ENCODE measurements around the gene GMFB.

The GMFB gene

DNA sequence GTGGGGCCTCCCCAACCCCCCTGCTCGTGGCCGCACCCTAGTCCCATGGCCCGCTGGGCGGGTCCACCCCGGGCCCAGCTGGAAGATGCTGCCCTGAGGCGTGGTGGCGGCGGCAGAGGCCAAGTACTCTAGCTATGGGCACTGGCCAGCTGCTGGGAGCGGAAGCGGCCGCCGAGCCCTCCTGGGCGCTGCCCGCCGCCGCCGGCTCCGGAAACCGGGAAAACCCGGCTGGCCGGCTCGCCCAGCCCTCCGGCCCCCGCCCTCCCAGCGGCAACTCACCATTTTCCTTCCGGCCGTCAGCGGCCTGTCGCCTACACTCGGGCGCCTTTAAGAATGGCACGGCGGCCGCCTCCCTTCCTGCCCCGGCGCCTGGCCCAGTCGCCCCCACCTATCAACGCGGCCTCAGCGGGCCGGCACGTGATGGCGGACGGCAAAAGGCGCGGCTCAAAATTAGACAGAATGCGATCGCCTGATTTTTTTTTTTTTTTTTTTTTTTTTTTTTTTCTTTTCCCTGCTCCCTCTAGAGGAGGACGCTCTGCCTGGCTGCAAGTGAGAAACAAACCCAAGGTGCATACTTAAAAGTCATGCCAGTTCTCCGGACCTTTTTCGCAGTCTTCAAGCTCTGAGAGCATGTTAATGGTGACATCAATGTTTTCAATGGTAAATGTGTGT, at the start of gene GMFB:
TSS of gene GMFB (minus strand) at position 335 of the 672 bp plus-strand sequence. CDS start at position 282, 53 bp downstream.
- peak; percentile 86 for DNase-seq

DNA sequence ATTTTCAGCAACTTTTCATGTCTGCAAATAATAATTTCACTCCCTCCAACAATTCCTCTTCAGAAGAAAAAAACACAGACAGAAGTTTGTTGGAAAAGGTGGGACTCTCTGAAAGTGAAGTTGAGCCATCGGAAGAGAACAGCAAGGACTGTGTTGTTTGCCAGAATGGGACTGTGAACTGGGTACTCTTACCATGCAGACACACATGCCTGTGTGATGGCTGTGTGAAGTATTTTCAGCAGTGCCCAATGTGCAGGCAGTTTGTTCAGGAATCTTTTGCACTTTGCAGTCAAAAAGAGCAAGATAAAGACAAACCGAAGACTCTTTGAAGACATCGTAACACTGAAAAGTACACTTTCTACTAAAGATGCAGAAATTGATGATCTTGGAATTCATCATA, 49.3 kb upstream of the GMFB start:
- DNase-seq, result no peak

DNA sequence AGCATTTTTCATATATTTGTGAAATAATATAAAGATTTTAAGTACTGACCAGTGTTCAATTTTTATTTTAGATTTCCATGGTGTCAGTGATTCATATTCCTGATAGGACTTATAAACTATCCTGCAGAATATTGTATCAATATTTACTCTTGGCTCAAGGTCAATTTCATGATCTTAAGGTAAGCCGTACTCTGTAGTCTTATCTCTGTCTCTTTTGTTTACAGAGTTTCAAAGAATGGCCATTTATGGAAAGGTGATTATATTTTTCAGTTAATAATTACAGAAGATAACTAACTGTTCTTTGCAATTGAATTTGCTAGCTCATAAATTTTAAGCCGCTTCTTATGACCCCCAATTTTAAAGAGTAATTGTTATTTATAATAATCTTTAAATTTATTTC, 48.9 kb upstream of the GMFB start:
- no peak for DNase-seq

DNA sequence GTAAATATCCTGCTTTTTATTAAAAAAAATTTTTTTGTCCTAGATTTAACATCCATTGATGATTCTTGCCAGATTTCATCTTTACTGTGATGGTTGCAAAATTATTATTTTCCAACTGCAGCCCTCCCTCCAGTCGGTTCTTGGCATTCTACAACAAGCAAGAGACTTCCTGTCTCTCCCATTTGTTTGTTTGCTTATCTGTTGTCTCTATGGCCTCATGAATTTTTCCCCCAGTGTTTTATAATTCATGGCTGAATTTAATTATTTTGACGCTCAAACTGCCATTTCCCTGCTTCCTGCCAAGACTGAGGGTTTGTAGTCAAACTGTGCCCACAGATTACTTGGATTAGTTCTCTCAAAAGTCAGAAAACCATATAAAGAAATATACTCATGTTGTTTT, 46.9 kb upstream of the GMFB start:
- no peak for DNase-seq

DNA sequence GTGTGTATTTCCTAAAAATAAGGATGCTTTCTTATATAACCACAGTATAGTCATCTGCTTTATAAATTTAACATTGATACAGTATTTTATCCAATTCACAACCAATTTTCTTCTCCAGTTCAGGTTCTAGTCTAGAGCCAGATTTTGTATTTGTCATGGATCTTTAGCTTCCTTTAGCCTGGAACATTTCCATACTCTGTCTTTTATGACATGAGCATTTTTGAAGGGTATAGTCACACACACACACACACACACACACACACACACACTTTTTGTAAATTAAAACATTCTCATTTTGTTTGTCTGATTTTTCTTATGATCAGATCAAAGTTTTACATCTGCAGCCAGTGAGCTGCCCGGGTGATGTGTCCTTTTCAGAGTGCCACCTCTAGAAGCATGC, 46.3 kb upstream of the GMFB start:
- no peak for DNase-seq

DNA sequence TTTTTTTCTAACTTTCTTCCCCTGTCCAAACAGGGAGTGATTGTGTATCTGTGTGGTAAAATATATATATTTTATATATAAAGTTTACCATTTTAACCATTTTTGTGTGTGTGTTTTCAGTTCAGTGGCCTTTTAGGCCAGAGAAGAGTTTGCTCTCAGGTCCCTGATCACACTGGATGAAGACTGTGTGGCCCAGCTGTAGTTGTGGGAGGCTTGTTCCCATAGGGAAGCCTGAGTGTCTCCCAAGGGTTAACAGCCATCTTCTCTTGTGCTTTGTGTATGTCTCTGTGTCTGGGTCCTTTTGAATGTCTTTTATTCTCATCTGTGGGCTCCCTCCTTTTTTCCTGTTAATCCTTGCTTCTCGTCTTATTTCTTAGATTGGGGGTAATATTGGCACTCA, 44.3 kb upstream of the GMFB start:
- no peak for DNase-seq

DNA sequence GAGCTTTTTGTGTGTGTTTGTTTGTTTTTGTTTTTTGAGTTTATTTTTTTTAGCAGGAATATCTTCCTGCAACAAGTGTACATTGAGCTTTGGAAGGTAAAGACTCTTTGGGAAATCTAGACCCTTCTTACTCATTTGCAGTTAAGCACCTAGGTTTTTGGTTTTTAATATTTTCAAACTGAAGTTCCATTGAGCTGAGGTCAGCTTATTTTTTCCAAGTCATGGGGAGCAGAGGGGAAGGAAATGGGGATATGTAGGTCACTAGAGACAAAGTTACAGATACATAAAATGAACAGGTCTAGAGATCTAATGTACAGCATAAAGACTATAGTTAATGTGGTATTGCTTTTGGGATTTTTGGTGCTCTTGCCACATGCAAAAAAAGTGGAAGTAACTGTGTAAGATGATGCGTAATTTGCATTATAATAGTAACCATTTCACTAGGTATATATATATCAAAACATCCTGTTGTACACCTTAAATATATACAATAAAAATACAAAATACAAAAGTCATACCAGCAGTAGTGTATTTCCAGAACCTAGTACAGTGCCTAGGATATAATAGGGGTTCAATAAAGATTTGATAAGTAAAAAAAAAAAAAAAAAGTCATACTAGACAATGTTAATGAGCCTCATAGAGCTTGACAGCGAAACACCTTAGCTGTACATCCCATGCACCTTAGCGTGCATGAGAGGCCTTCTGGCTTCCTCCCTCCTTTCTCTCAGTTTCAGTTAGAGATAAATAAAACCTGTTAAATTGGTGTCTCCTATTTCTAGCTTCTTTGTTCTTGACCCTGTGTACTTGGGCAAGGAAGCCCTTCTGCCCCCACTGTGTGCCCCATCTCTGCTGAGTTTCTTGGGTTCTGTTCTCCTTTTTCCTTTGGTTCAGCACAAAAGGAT, 43.6 kb upstream of the GMFB start:
- DNase-seq, result no peak

DNA sequence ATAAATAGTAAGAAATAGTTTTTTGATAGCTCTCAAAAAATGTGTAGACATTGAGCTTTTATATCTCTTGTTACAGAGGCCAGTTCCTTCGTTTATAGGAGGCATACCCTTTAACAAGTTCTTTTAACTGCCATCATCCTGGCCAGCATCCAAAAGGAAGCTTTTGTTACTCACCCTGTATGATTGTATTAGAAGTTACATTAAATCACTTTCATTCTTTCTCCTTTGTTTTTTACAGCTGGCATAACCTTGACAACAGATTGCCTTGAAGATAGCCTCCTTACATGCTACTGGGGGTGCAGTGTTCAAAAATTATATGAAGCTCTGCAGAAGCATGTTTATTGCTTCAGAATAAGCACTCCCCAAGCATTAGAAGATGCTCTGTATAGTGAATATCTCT, 41.0 kb upstream of the GMFB start:
- DNase-seq, result no peak

DNA sequence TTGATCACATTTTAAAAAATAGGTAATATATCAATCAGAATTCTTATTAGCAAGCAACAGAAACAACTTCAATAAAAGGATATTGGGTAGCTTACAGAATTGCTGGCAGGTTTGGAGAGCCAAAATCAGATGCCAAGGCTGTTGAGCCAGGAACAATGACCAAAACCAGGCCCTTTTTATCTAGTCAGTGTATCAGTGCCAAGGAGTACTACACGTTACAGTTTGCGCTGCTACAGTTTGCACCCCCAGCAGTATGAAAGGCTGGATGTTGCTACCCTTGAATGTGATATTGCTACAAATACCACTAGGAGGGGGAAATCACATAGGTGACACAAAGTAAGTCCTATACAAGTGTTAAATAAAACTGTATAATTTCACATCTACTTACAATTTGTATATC, 40.2 kb upstream of the GMFB start:
- DNase-seq, result no peak

DNA sequence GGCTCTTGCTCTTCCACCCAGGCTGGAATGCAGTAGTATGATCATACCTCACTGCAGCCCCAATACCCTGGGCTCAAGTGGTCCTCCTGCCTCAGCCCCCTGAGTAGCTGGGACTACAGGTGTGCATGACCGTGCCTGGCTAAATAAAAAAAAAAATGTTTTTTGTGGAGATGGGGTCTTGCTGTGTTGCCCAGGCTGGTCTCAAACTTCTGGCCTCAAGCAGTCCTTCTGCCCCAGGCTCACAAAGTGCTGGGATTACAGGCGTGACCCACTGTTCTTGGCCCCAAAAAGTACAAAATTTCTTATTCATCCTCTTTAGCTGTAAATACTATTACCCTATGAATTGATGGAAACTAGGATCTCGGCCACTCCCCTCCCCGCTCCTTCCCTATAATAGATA, 35.6 kb upstream of the GMFB start:
- DNase-seq, result no peak

DNA sequence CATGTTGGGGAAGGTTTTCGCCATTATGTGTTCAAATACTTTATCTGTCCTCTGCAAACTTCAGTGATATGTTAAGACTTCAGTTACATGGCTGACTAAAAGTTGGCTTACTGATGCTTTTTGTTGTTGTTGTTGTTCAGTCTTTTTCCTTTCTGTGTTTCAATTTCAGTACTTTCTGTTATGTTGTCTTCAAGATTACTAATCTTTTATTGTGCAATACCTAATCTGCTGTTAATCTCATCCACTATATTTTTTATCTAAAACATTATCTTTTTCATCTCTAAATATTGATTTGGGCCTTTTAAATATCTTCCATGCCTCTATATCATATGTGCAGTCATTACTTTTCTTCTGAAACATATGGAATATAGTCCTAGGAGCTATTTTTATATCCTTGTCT, 27.9 kb upstream of the GMFB start:
- DNase-seq, result no peak

DNA sequence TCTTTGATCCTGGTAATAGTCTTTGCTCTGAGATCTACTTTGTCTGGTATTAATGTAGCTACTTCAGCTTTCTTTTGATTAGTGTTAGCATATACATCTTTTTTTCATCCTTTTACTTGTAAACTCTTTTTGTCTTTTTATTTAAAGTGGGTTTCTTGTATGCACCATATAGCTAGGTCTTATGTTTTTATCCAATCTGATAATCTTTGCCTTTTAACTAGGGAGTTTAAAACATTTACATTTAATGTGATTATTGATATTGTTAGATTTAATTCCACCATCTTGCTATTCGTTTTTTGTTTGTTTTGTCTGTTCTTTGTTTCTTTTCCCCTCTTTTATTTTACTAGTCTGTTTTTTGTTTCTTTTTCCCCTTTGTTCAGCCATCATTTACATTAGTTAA, 26.9 kb upstream of the GMFB start:
- no peak for DNase-seq

DNA sequence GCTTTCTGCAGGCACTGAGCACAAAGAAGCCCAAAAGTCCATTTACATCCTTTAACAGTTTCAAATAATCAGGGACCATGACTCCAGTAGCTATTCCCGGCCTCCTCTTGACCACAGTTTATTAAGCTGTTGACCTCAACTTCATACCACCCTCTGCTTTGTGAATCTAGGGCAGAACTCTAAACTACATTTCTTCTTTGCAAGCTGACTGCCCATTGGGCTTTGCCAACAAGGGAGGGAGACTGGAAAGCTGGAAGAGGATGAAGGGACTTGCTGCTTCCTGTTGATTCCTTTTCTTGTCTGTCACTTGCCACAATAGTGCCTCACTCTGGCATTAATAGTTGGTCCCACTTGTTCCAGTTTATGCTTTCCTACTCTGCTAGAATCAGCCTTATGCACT, 23.6 kb upstream of the GMFB start:
- DNase-seq, result no peak

DNA sequence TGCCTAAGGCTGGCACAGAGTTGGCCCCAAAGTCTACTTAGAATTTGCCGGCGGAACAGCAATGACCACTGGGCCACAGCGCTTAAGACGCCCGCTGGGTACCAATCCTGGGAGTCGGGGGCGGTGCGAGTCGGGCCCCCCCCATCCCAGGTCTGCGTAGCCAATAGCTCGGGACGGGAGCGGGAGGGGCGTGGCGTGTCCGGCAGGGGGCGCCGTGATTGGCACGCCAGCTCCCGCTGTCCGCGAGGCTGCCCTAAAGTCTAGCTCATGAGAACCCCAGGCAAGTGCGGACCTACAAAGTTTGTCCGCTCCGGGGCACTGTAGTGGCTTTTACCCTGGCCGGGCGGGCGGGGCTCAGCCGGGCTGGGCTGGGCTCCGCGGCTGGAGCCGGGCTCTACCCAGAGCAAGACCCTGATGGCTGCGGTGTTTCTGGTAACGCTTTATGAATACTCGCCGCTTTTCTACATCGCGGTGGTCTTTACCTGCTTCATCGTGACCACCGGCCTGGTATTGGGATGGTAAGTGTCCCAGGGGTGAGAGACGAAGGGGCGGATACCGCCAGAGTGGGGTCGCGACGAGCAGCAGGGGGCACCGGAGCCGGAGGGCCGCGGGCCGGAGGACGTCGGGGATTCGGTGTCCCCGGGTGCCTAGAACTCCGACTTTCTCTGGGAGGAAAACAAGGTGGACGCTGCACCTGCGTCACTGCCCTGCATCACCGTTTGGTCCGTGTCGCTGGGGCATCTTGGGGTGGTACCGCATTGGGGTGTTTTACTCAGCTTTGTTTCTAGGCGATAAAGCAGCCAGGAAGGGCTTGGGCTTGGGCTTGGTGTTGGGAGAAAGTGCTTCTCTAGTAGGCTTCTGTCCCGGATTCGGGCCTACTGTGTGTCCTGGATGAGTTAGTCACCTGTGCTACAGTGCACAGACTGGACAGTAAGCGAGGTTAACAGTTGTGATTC, 21.0 kb upstream of the GMFB start, which contains the start of gene CGRRF1:
TSS of gene CGRRF1 (plus strand) at position 361 of the 956 bp plus-strand sequence. CDS start at position 415, 54 bp downstream.
- DNase-seq, result peak; percentile 94

DNA sequence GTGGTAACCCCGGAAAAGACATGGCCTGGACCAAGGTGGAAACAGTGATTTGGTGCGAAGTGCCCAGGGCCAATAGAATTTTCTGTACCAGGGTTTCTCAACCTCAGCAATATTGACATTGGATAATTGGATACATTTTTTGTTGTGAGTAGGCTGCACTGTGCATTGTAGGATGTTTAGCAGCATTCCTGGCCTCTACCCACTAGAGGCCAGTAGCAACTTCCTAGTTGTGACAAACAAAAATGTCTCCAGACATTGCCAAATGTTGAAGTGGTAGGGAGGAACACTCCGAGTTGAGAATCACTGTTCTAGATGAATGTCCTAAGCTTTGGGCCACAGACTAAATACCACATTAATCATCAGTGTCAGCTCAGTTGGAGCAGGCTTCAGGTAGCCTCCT, 14.7 kb upstream of the GMFB start:
- no peak for DNase-seq

DNA sequence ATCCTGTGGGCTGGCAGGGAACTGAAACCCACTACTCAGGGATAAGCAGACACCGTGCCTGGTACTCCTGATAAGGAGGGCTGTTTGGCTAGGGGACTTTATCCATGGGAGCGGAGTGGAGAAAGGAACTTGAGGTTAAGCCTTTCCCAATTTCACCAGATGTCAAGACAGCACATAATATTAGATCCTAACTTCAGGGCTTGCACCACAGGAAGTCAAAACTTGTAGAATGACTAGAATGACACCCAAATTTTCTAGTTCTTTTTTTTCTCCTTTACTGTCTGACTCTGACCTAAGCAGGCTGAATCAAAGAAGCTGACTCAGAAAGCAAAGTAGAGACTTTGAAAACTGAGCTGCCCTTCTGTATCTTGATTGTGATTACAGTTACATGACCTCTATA, 13.8 kb upstream of the GMFB start:
- DNase-seq, result no peak

DNA sequence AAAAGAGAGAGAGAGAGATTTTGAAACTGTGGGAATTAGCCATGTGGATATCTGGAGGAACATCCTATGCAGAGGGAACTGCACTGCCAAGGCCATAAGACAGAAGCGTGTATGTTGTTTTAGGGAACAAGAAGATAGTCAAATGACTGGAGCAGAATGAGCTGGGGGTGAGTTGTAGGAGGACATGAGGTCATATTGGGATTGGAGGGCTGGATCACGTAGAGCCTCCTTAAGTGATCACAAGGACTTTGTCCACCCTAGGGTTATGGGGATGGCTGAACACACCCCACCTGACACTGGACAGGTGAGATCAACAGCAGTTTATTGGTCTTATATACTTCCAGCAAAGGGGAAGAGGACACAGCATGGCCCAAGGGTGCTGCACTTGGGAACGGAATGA, 12.7 kb upstream of the GMFB start:
- DNase-seq, result no peak

DNA sequence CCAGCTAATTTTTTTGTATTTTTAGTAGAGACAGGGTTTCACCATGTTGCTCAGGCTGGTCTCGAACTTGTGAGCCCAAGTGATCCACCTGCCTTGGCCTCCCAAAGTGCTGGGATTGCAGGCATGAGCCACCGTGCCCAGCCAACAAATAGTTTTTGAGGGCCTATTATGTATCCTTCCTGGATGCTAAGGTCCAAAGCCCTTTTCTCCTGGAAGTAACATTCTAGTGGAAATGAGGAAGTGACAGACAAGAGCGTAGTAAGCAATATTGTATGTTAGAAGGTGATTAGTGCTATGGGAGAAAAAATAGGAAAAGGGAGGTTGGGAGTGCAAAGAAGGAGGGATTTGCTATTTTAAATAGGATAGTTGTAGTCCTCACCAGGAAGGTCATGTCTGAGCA, 12.0 kb upstream of the GMFB start:
- no peak for DNase-seq

DNA sequence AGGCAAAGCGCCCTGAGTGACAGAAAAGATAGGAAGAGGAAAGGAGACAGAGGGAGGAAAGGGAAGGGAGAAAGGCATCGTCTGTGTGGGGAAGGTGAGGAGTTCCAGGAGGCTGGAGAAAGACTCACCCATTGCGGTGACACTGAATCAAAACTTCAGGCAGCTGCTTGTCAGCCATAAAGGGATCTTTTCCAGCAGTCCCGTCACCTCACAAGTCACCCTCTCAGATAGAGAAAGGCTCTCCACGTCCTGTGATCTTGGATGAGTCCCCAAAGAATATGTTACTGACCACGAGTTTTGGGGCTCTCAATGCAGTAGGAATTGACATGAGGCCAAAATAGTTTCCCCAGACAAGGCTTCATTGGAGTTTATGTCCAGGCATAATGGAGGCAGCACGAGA, 9.8 kb upstream of the GMFB start:
- no peak for DNase-seq

DNA sequence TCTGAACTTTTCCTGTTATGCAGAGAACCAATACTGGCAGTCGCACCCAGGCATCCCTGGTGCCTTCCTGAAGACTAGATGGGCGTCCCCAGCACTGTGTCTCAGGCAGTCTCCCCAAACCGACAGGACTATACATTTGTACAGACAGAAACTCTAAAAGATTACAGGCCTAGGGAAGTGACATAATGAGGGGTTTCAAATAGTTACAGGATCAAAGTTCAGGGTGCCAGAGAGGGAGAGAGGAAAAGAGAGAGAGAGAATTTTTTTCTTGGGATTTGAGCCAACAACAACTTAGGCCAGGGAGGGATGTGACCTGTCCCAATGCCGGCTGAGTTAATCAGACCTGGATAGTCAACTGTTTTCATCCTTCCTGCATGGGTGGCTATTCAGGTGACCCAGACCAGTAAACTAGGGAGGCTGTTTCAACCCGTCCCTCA, 9.3 kb upstream of the GMFB start:
- DNase-seq, result no peak

DNA sequence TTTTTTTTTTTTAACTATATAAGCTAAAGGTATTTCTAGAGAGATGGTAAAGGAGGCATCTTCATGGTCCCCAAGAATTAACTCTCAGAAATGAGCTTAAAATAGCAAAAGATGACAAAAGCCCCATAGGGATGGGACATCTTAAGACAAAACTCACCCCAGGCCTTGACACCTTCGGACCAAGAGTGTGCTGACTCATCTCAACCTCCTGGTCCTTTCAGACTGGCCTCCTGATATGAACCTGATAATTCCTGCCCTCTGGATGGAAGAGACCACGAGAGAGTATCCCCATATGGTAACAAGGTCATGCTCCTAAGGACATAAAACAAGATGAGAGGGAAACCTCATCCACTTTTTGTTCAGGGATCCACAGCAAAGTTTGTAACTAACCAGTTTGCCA, 8.4 kb upstream of the GMFB start:
- no peak for DNase-seq

DNA sequence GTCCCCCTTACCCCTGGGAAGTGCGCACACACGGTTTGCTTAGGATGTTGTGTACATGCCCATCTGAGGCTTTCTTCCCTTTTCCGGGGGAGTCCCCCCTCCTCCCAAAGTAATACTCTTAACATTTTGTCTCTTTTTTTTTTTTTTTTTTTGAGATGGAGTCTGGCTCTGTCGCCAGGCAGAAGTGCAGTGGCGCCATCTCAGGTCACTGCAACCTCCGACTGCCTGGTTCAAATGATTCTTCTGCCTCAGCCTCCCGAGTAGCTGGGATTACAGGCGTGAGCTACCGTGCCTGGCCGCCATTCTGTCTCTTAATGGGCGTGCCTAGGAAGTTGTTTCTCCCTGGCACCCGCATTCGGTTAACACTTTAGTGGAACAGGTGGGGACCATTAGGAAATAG, 4.5 kb upstream of the GMFB start:
- DNase-seq, result no peak
